Measurements from ENCODE around the gene STAT3.
A peak's percentile ranks its signal among the peaks of the same experiment; 100 is the strongest.

STAT3 gene

DNA sequence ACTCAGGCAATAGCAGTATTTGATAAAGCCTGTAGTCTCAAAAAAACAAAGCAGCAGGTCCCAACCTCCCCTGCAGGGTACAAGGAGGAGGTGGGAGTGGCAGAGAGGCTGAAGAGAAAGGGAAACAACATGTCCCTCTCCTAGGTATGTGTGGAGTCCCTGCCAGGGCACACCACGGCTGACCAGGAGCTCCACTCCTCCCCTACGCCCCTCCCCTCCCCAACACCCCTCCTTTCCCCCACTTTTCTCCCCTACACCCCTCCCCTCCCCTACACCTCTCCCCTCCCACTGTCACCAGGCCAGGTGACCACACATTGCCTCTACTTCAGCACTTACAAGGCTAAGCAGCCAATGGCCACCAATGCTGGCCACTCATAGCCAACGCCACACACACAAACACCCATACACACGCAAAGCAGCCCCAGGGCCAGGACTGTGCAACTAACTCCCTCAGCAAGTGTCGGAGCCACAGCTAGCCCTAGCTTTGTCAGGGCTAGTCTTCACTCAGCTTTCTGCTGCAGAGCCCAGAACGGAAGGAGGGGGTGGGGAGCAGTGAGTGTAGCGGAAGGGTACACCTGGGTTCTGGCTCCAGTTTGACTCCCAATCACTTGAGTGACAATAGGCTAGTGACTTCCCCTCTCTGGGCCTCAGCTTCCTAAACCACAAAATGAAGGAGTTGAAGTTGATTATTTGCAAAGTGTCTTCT is 26.6 kb upstream of the STAT3 start:
- no peak overlapping the region for H3K4me3 Mint-ChIP-seq
- no peaks in the 10 kb centered on the region for H3K36me3 Mint-ChIP-seq (ENCODE audit: low read depth)
- H3K4me1 Mint-ChIP-seq (ENCODE audit: low read depth), result peaks cover 26% of the 10 kb centered on the region
- intact Hi-C loops (cut with micrococcal nuclease), result no loop called here
- H3K27me3 Mint-ChIP-seq, result peaks cover 35% of the 10 kb centered on the region
- H3K9me3 Mint-ChIP-seq, result no peaks in the 10 kb centered on the region
- H3K27ac Mint-ChIP-seq, result no peak overlapping the region

DNA sequence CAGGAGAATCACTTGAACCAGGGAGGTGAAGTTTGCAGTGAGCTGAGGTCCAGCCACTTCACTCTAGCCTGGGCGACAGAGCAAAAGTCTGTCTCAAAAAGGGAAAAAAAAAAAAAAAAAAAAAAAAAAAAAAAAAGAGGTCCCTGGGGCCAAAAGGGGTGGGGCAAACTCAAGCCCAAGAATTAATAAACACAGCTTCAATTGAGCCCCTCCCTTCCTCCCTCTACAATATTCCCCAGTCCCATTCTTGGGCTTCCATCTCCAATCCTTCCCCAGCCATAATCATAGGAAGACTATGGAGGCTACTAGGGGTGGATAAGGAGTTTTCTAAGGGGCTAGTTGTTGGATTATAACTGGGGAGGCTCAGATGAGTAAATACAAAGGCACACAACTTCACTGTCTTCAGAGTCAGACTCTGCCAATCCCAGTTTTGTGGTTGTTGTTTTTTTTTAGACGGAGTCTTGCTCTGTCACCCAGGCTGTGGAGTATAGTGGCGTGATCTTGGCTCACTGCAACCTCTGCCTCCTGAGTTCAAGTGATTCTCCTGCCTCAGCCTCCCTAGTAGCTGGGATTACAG is 25.3 kb upstream of the STAT3 start:
- no peak overlapping the region for H3K4me3 Mint-ChIP-seq
- intact Hi-C loops (cut with micrococcal nuclease), result no loop called here
- peaks cover 21% of the 10 kb centered on the region for H3K4me1 Mint-ChIP-seq (ENCODE audit: low read depth)
- H3K27ac Mint-ChIP-seq, result no peak overlapping the region
- peaks cover 28% of the 10 kb centered on the region for H3K27me3 Mint-ChIP-seq
- H3K36me3 Mint-ChIP-seq (ENCODE audit: low read depth), result no peaks in the 10 kb centered on the region
- H3K9me3 Mint-ChIP-seq, result no peaks in the 10 kb centered on the region

DNA sequence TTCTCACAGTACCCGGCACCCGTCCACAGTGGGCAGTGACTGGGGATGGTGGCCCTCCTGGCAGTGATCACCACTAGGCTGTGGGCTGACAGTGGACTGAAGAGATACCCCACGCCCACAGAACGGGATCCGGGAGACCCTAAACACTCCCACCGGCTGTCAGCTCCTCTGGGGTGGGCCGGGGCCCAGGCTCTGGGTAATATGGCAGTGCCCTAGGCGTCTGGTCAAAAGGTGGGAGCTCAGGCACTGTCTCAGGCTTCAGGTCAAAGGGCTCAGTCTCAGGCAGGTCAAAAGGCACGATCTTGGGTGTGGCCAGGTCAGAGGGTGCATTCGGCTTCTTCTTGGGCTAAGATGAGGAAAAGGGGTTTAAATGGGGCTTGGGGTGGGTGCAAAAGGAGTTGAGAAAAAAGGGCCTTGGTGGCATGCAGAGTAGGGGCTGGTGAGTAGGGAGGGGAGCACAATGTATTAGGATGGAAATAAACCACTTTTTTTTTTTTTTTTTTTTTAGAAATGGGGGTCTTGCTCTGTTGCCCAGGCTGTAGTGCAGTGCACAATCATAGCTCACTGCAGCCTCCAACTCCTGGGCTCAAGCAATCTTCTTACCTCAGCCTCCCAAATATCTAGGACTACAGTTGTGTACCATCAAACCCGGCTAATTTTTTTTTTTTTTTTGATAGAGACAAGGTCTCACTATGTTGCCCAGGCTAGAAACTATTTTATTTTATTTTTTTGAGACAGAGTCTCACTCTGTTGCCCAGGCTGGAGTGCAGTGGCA is 23.9 kb upstream of the STAT3 start:
- peaks cover 35% of the 10 kb centered on the region for H3K27me3 Mint-ChIP-seq
- H3K9me3 Mint-ChIP-seq, result no peaks in the 10 kb centered on the region
- no peak overlapping the region for H3K4me3 Mint-ChIP-seq
- peaks cover 27% of the 10 kb centered on the region for H3K4me1 Mint-ChIP-seq (ENCODE audit: low read depth)
- H3K27ac Mint-ChIP-seq, result no peak overlapping the region
- intact Hi-C loops (cut with micrococcal nuclease), result no loop called here
- no peaks in the 10 kb centered on the region for H3K36me3 Mint-ChIP-seq (ENCODE audit: low read depth)

DNA sequence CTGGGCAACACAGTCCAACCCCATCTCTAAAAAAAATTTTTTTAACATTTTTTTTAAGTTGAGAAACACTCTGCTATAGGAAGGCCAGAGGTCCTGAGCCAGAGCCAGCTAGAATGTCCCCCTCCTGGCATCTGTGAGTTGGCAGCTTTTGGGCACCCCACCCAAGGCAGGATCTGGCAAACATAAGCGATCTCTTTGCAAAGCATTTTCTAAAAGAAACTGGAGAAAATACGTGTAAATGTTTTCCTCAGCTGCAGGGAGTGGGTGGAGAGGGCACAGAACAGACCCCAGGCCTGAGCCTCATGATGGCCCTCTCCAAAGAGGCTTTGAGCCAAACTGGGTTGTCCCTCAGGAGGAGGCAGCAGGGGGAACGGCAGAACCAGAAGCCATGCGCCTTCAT is 23.1 kb upstream of the STAT3 start:
- H3K4me3 Mint-ChIP-seq, result no peak overlapping the region
- intact Hi-C loops (cut with micrococcal nuclease), result no loop called here
- no peak overlapping the region for H3K27ac Mint-ChIP-seq
- H3K36me3 Mint-ChIP-seq (ENCODE audit: low read depth), result no peaks in the 10 kb centered on the region
- H3K27me3 Mint-ChIP-seq, result peaks cover 35% of the 10 kb centered on the region
- H3K4me1 Mint-ChIP-seq (ENCODE audit: low read depth), result peaks cover 34% of the 10 kb centered on the region
- no peaks in the 10 kb centered on the region for H3K9me3 Mint-ChIP-seq

DNA sequence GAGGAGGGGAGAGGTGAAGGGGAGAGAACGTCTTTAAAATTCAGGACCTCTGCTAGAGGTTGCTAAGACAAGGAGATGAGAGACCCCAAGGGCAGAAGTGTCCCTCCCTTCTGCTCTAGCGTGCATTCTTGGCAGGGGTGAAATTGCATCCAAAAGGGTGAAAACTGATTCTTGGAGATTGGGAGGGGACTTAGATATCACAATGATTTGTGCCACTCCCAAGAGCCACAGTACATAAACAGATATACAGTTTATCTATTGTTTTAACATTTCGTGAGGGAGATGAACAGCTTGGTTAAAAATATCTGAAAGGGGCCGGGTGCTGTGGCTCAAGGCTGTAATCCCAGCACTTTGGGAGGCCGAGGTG is 22.1 kb upstream of the STAT3 start:
- Mint-ChIP-seq H3K4me3 (no peak overlapping the region), H3K9me3 (no peaks in the 10 kb centered on the region), H3K36me3 (ENCODE audit: low read depth) (no peaks in the 10 kb centered on the region), H3K4me1 (ENCODE audit: low read depth) (peaks cover 32% of the 10 kb centered on the region), H3K27ac (peak overlapping the region; percentile 14), H3K27me3 (peaks cover 31% of the 10 kb centered on the region)
- intact Hi-C loops (cut with micrococcal nuclease), result no loop called here

DNA sequence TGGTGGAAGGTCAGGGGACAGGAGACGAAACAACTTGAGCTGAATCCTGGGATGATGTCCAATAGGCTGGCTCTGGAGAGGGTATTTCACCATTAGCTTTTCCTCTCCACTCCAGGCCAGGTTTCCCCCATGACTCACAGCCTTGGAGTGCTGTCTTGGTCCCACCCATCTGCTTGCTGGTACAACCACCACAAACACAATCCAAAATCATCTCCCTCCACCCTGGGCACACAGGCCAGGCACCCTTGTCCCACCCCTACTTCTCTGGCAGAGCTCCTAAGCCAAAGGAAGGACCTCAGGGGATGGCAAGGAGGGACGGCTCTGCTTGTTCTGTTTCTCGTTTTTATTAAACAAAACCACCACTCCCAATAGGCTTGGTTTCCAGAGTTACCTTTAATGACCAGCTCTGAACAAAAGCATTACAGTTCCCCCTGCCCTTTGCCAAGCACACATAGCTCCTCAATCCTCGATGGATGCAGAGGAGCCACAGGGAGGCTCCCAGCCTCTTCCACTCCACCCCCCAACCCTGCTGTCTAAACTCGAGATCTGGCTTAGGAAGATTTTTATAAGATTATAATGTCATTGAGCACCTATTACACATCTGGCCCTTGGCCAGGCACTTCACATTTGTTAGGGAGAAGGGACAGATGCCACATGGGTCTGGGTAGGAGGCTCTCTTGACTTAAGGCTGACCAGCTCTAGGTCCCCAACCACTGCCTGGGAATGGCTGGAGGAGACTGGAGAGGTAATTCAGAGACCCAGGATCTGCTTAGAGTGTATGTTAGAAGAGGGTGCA is 21.5 kb upstream of the STAT3 start:
- intact Hi-C loops (cut with micrococcal nuclease), result loop anchor here (5.0 to 10.0 kb wide), 2 partner anchors 108 to 185 kb away; no protein-coding TSS in a partner anchor

DNA sequence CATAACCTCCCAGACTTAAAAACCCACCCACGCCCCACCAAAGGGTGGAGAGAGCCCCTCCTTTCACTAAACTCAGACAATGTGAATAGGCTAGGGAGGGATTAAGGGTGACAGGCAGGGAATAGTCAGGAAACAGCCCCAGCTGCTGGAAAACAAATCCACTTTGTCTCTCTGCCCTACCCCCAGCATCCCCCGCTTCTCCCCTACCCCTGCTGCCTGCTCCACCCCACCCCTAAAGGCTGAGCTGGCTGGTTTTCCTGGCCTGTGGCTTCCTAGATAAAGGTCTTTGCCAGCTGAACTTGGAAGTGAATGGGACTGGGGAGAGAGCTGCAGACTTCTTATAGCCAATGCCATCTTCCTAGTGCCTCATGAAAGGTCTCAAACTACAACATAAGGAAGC is 19.8 kb upstream of the STAT3 start:
- Mint-ChIP-seq H3K27ac (no peak overlapping the region), H3K36me3 (ENCODE audit: low read depth) (no peaks in the 10 kb centered on the region), H3K4me3 (no peak overlapping the region), H3K9me3 (no peaks in the 10 kb centered on the region), H3K27me3 (peaks cover 34% of the 10 kb centered on the region), H3K4me1 (ENCODE audit: low read depth) (peaks cover 20% of the 10 kb centered on the region)
- intact Hi-C loops (cut with micrococcal nuclease), result loop anchor here (5.0 to 10.0 kb wide), 2 partner anchors 109 to 183 kb away; no protein-coding TSS in a partner anchor

More for the DNA sequence above, 21.5 kb upstream of the STAT3 start:
- Mint-ChIP-seq H3K4me1 (ENCODE audit: low read depth) (peaks cover 26% of the 10 kb centered on the region), H3K4me3 (no peak overlapping the region), H3K27ac (peak overlapping the region; percentile 14), H3K27me3 (peaks cover 31% of the 10 kb centered on the region), H3K9me3 (no peaks in the 10 kb centered on the region), H3K36me3 (ENCODE audit: low read depth) (no peaks in the 10 kb centered on the region)

DNA sequence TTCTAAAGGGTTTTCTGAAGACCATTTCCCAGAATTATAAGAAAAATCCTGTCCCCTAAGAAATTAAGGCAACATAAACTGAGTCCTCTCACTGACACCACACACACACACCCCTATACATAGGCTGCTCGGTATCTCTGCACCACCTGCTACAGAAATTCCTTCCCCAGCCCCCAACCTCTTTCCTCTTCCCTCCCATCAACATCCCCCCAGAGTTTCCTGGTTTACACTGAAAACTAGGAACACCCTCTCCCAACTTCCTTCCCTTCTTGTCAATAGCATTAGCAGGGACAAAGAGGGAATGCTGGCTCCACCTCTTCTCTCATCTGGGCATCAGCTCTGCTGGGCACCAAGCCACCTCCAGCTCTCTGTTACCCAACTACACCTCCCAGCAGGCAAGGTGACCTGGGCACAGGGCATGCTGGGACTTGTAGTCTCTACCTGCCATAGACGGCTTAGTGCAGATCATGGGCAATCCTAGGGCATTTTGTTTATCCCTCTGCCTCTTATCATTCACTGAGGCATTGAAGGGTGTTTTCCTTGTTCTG is 19.1 kb upstream of the STAT3 start:
- H3K36me3 Mint-ChIP-seq (ENCODE audit: low read depth), result no peaks in the 10 kb centered on the region
- H3K4me1 Mint-ChIP-seq (ENCODE audit: low read depth), result peaks cover 20% of the 10 kb centered on the region
- peak overlapping the region; percentile 10 for H3K27ac Mint-ChIP-seq
- peaks cover 37% of the 10 kb centered on the region for H3K27me3 Mint-ChIP-seq
- H3K9me3 Mint-ChIP-seq, result no peaks in the 10 kb centered on the region
- intact Hi-C loops (cut with micrococcal nuclease), result loop anchor here (5.0 to 10.0 kb wide), 2 partner anchors 110 to 183 kb away; no protein-coding TSS in a partner anchor
- H3K4me3 Mint-ChIP-seq, result no peak overlapping the region

DNA sequence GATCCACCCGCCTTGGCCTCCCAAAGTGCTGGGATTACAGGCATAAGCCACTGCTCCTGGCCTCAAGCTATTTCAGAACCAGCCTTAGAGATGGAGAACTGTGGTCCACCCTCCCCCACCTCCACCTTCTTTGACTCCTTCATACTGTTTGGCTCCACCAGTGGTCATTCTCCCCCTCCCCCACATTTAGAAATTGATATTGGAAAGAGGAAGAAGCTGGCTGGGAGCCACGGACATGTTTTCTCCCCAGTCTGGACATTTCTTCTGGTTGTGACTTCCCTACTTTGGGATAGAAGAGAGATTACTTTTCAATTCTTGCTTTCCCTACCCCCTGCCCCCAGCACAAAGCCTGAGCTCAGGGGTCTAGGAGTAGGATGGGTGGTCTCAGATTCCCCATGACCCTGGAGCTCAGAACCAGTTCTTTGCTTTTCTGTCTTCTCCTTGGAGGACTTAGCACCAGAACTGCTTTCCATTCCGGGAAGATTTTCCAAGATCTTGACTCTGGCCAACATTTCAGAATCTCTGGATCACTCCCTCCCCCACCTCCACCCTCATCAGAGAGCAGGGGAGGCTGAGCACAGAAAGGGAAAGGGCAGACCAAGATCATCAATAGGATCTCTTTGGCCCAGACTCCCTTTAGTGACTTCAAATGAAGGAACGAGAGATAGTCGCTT is 18.5 kb upstream of the STAT3 start:
- Mint-ChIP-seq H3K4me3 (no peak overlapping the region), H3K27ac (peak overlapping the region; percentile 10), H3K9me3 (no peaks in the 10 kb centered on the region), H3K36me3 (ENCODE audit: low read depth) (no peaks in the 10 kb centered on the region), H3K27me3 (peaks cover 37% of the 10 kb centered on the region), H3K4me1 (ENCODE audit: low read depth) (peaks cover 20% of the 10 kb centered on the region)
- intact Hi-C loops (cut with micrococcal nuclease), result loop anchor here (1.0 to 10.0 kb wide), 3 partner anchors 84 to 182 kb away; no protein-coding TSS in a partner anchor

DNA sequence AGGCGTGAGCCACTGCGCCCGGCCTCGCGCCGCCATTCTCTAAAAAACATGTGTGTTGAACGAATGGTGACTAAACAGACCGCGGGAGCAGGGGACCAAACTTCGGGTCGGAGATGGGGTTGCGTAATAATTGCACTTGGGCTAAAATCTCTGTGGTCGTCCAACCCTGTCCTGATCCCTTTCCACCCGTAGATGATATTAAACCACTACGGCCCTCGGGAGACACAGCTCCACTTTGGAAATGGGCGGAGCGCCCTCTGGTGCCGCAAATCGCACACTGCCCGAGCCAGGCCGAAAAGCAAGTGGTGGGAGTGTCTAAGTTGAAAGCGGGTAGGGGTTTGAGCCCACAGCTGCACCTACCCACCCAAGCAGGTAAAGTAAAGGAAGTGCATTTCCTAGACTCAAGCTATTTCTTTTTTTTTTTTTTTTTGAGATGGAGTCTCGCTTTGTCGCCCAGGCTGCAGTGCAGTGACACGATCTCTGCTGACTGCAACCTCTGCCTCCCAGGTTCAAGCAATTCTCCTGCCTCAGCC is 17.8 kb upstream of the STAT3 start:
- Mint-ChIP-seq H3K4me3 (no peak overlapping the region), H3K27me3 (peaks cover 33% of the 10 kb centered on the region), H3K4me1 (ENCODE audit: low read depth) (peaks cover 20% of the 10 kb centered on the region), H3K27ac (no peak overlapping the region), H3K36me3 (ENCODE audit: low read depth) (no peaks in the 10 kb centered on the region), H3K9me3 (no peaks in the 10 kb centered on the region)
- intact Hi-C loops (cut with micrococcal nuclease), result loop anchor here (1.0 to 10.0 kb wide), 3 partner anchors 84 to 181 kb away; no protein-coding TSS in a partner anchor

DNA sequence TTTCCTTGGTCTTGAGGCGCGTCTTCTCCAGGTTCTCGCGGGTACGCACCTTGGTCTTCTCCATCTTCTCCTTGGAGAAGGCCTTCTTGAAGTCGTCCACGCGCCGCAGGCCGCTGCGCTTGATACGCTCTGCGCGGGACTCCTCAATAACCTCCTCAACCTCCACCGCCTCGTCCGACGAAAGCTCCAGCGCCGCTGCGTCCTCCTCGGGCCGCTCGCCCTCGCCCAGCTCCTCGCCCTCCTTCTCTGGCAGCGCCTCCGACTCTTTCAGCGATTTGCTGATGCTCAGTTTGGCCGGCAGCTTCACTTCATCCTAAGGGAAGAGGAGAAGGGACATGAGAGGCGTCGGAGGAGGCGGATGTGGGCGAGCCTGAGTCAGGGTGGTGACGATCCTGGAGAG is 16.8 kb upstream of the STAT3 start:
- no peaks in the 10 kb centered on the region for H3K9me3 Mint-ChIP-seq
- H3K27me3 Mint-ChIP-seq, result peaks cover 31% of the 10 kb centered on the region
- H3K4me3 Mint-ChIP-seq, result no peak overlapping the region
- intact Hi-C loops (cut with micrococcal nuclease), result loop anchor here (5.0 to 10.0 kb wide), 2 partner anchors 112 to 180 kb away; no protein-coding TSS in a partner anchor
- peaks cover 20% of the 10 kb centered on the region for H3K4me1 Mint-ChIP-seq (ENCODE audit: low read depth)
- no peaks in the 10 kb centered on the region for H3K36me3 Mint-ChIP-seq (ENCODE audit: low read depth)
- no peak overlapping the region for H3K27ac Mint-ChIP-seq

DNA sequence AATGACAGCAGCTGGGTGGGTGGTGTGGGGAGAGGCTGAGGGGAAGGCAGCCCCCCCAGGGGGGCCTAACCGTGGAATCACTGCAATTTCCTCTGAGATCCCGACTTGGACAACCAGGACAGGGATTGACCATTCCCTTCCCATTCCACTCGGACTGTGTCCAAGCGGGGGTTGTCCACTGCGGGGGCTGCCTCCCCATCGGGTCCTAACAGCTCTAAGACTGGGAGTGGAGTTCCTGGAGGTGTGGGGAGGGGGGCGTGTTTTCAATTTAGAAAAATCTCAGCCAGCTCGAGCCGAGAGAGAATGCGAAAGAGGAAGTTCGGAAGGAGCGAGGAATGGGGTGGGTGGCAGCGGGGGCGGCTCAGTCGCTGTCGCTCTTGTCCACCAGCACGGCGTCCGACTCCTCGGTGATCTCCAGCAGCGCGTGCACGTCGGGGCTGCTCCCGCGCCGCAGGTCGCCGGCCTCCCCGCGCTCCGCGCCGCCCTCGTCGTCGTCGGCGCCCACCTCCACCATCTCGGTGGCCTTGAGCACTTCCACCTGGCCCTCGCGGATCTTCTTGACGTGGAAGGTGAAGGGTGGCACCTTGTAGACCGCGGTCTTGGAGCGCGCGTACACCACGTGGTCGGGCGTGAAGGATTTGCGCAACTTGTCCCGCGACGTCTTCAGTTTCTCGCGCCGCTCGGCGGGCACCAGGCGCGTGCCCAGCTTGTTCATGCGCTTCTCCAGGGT is 16.2 kb upstream of the STAT3 start:
- Mint-ChIP-seq H3K27me3 (peaks cover 30% of the 10 kb centered on the region), H3K36me3 (ENCODE audit: low read depth) (no peaks in the 10 kb centered on the region), H3K9me3 (no peaks in the 10 kb centered on the region), H3K4me1 (ENCODE audit: low read depth) (peaks cover 20% of the 10 kb centered on the region), H3K4me3 (no peak overlapping the region), H3K27ac (no peak overlapping the region)
- intact Hi-C loops (cut with micrococcal nuclease), result loop anchor here (5.0 to 10.0 kb wide), 2 partner anchors 113 to 180 kb away; no protein-coding TSS in a partner anchor

Data from dendritic cell treated with granulocyte-macrophage colony-stimulating factor and Interleukin-4, amounts not matched to agents 40 ng/mL and 50 ng/mL, for 4 days (primary cell).